ENCODE results near the gene LLGL2.

Gene LLGL2

GRCh38 chr17:75505640-75506039, 19.9 kb upstream of the LLGL2 start:
- H3K4me3 ChIP-seq (ENCODE audit: low read depth, low read length) = no peak overlapping the region

GRCh38 chr17:75506134-75506533, 19.4 kb upstream of the LLGL2 start:
- H3K4me3 ChIP-seq (ENCODE audit: low read depth, low read length) = no peak overlapping the region

- no peak overlapping the region for H3K4me3 ChIP-seq (ENCODE audit: low read depth, low read length)
Measured at GRCh38 chr17:75506888-75507287, 18.6 kb upstream of the LLGL2 start.

- no peak overlapping the region for H3K4me3 ChIP-seq (ENCODE audit: low read depth, low read length)
Measured at GRCh38 chr17:75507733-75508719, 17.5 kb upstream of the LLGL2 start.

GRCh38 chr17:75508931-75509361, 16.6 kb upstream of the LLGL2 start:
- no peak overlapping the region for H3K4me3 ChIP-seq (ENCODE audit: low read depth, low read length)

- no peak overlapping the region for H3K4me3 ChIP-seq (ENCODE audit: low read depth, low read length)
Measured at GRCh38 chr17:75509528-75510258, 15.8 kb upstream of the LLGL2 start.

- no peak overlapping the region for H3K4me3 ChIP-seq (ENCODE audit: low read depth, low read length)
Measured at GRCh38 chr17:75511270-75511609, 14.3 kb upstream of the LLGL2 start.

GRCh38 chr17:75511610-75512575, 13.6 kb upstream of the LLGL2 start:
- no peak overlapping the region for H3K4me3 ChIP-seq (ENCODE audit: low read depth, low read length)

- no peak overlapping the region for H3K4me3 ChIP-seq (ENCODE audit: low read depth, low read length)
Measured at GRCh38 chr17:75512926-75513640, 12.4 kb upstream of the LLGL2 start.

GRCh38 chr17:75513641-75514000, 11.9 kb upstream of the LLGL2 start:
- H3K4me3 ChIP-seq (ENCODE audit: low read depth, low read length) = no peak overlapping the region

- H3K4me3 ChIP-seq (ENCODE audit: low read depth, low read length) = peak overlapping the region; percentile 74
Measured at GRCh38 chr17:75514299-75514918, 11.1 kb upstream of the LLGL2 start.

GRCh38 chr17:75514919-75515495, 10.5 kb upstream of the LLGL2 start:
- peak overlapping the region; percentile 74 for H3K4me3 ChIP-seq (ENCODE audit: low read depth, low read length)

- H3K4me3 ChIP-seq (ENCODE audit: low read depth, low read length) = peak within 1 kb of the TSS; percentile 74
Measured at GRCh38 chr17:75515496-75516254, 9.8 kb upstream of the LLGL2 start, which contains the start of gene CASKIN2. CASKIN2 (minus strand) TSS chr17:75515537; CDS start chr17:75513804, 1,733 bp downstream.

- H3K4me3 ChIP-seq (ENCODE audit: low read depth, low read length) = peak within 1 kb of the TSS; percentile 73
Measured at GRCh38 chr17:75516255-75516618, 9.3 kb upstream of the LLGL2 start, which contains the start of gene TSEN54. TSEN54 (plus strand) TSS chr17:75516528; CDS start chr17:75516561, 33 bp downstream.

- peak overlapping the region; percentile 73 for H3K4me3 ChIP-seq (ENCODE audit: low read depth, low read length)
Measured at GRCh38 chr17:75516619-75517296, 8.7 kb upstream of the LLGL2 start.

- H3K4me3 ChIP-seq (ENCODE audit: low read depth, low read length) = peak overlapping the region; percentile 73
Measured at GRCh38 chr17:75517297-75517865, 8.1 kb upstream of the LLGL2 start.

- H3K4me3 ChIP-seq (ENCODE audit: low read depth, low read length) = no peak overlapping the region
Measured at GRCh38 chr17:75518201-75518600, 7.3 kb upstream of the LLGL2 start.

All from iPS-11a (cell line).